GM23338 (cell line): ENCODE results near the gene PLPPR5. TPM values are rescaled to one million over a fixed set of nuclear protein-coding genes. Genes with fewer than 3 reads are reported as not detected.

ENCODE experiments used
- ATAC-seq: fragments of 200-7000 bp; cut with Tn5 transposase; 3 replicates; pipeline ENCODE4 v1.9.1; 2020
- DNase-seq: peaks from one replicate; pipeline ENCODE4 v3.0.0-alpha.2; 2015; ENCODE audit warnings: low spot score
- H2AFZ ChIP-seq: fragments of 200-600 bp; sonication (generic); 2 replicates; pipeline ENCODE4 v1.8.0; 2016; ENCODE audit warnings: antibody characterized with exemption, mild to moderate bottlenecking, moderate library complexity
- H3F3A ChIP-seq: fragments of 200-600 bp; sonication (generic); replicated peaks from 2 replicates; pipeline ENCODE4 v1.8.0; 2017; ENCODE audit warnings: antibody characterized with exemption, mixed run types, low read depth
- H3K27ac ChIP-seq: fragments of 200-600 bp; sonication (generic); 2 replicates; pipeline ENCODE4 v1.6.1; 2016; ENCODE audit warnings: low read depth
- H3K27me3 ChIP-seq: fragments of 200-600 bp; sonication (generic); 2 replicates; pipeline ENCODE4 v1.8.0; 2016; ENCODE audit warnings: mild to moderate bottlenecking, mixed run types, moderate library complexity; ENCODE audit not compliant: insufficient read depth
- H3K36me3 ChIP-seq: fragments of 200-600 bp; sonication (generic); 2 replicates; pipeline ENCODE4 v1.8.0; 2016; ENCODE audit warnings: mild to moderate bottlenecking; ENCODE audit not compliant: insufficient read depth
- H3K4me1 ChIP-seq: fragments of 200-600 bp; sonication (generic); 2 replicates; pipeline ENCODE4 v1.8.0; 2016; ENCODE audit warnings: mild to moderate bottlenecking, moderate library complexity; ENCODE audit not compliant: insufficient read depth
- H3K4me2 ChIP-seq: fragments of 200-600 bp; sonication (generic); 2 replicates; pipeline ENCODE4 v1.7.1; 2017; ENCODE audit warnings: mixed run types
- H3K4me3 ChIP-seq: fragments of 200-600 bp; sonication (generic); 2 replicates; pipeline ENCODE4 v1.6.1; 2016; ENCODE audit warnings: mixed run types
- H3K79me2 ChIP-seq: fragments of 200-600 bp; sonication (generic); replicated peaks from 2 replicates; pipeline ENCODE4 v1.8.0; 2017; ENCODE audit warnings: mild to moderate bottlenecking; ENCODE audit not compliant: insufficient read depth
- H3K9me2 ChIP-seq: fragments of 200-600 bp; sonication (generic); 2 replicates; pipeline ENCODE4 v1.8.0; 2017; ENCODE audit not compliant: insufficient read depth
- H4K20me1 ChIP-seq: fragments of 200-600 bp; sonication (generic); replicated peaks from 2 replicates; pipeline ENCODE4 v1.8.0; 2017; ENCODE audit warnings: mild to moderate bottlenecking; ENCODE audit not compliant: insufficient read depth
- H3K27ac Mint-ChIP-seq: 2 replicates; pipeline ENCODE4 v1.8.0; 2020; ENCODE audit warnings: inconsistent platforms, mild to moderate bottlenecking, moderate library complexity, mixed read lengths
- H3K27me3 Mint-ChIP-seq: 3 replicates; pipeline ENCODE4 v1.8.0; 2022; ENCODE audit warnings: low read depth, mild to moderate bottlenecking, moderate library complexity, mixed read lengths, inconsistent platforms; ENCODE audit not compliant: insufficient read depth, poor library complexity
- H3K36me3 Mint-ChIP-seq: 3 replicates; pipeline ENCODE4 v1.8.0; 2021; ENCODE audit warnings: low read depth, mild to moderate bottlenecking, inconsistent platforms, moderate library complexity, mixed read lengths
- H3K4me1 Mint-ChIP-seq: 3 replicates; pipeline ENCODE4 v1.8.0; 2020; ENCODE audit warnings: mild to moderate bottlenecking, inconsistent platforms, mixed read lengths
- H3K4me3 Mint-ChIP-seq: 3 replicates; pipeline ENCODE4 v1.8.0; 2021; ENCODE audit warnings: moderate library complexity, mild to moderate bottlenecking, inconsistent platforms, mixed read lengths
- H3K9me3 Mint-ChIP-seq: 3 replicates; pipeline ENCODE4 v1.8.0; 2020; ENCODE audit warnings: moderate library complexity, mild to moderate bottlenecking, inconsistent platforms, mixed read lengths
- CTCF ChIP-seq, 2 experiments: fragments of 200-600 bp in 1 of 2; sonication (generic) in 1 of 2; conservative IDR thresholded peaks; 2 replicates each; pipeline versions ENCODE4 v1.5.1 to v1.6.1; 2016 to 2017; ENCODE audit warnings: antibody characterized with exemption in 2 of 2, low read depth in 2 of 2, mild to moderate bottlenecking in 2 of 2, moderate library complexity in 1 of 2
- EZH2 ChIP-seq: fragments of 200-600 bp; sonication (generic); IDR thresholded peaks from one replicate; pipeline ENCODE4 v1.8.0; 2017; ENCODE audit warnings: antibody characterized with exemption, mild to moderate bottlenecking, low read depth; ENCODE audit not compliant: unreplicated experiment
- EZH2phosphoT487 ChIP-seq: fragments of 200-600 bp; sonication (generic); IDR thresholded peaks from one replicate; pipeline ENCODE4 v1.8.1; 2018; ENCODE audit warnings: antibody characterized with exemption; ENCODE audit not compliant: unreplicated experiment
- JUNB ChIP-seq: IDR thresholded peaks from one replicate; pipeline ENCODE4 v1.6.1; 2016; ENCODE audit warnings: antibody characterized with exemption; ENCODE audit not compliant: unreplicated experiment
- NANOG ChIP-seq: IDR thresholded peaks from 2 replicates; pipeline ENCODE4 v1.6.1; 2016; ENCODE audit warnings: antibody characterized with exemption, borderline replicate concordance
- POLR2AphosphoS5 ChIP-seq: IDR thresholded peaks from 2 replicates; pipeline ENCODE4 v1.6.1; 2016; ENCODE audit warnings: antibody characterized with exemption, low read depth
- STAT1 ChIP-seq: IDR thresholded peaks from one replicate; pipeline ENCODE4 v1.6.1; 2016; ENCODE audit warnings: antibody characterized with exemption; ENCODE audit not compliant: unreplicated experiment
- ZNF114 ChIP-seq: fragments of 250-450 bp; sonication (Bioruptor Pico); IDR thresholded peaks from 2 replicates; pipeline ENCODE4 v1.5.0; 2020; ENCODE audit warnings: mild to moderate bottlenecking, moderate library complexity
- ZNF331 ChIP-seq: fragments of 250-450 bp; sonication (Bioruptor Pico); IDR thresholded peaks from 2 replicates; pipeline ENCODE4 v1.5.0; 2020; ENCODE audit warnings: low read depth, mild to moderate bottlenecking, moderate library complexity
- polyA plus RNA-seq: library from polyadenylated mRNA; unstranded; fragments of >200 nt; fragmentation: Nextera tagmentation; extraction: Ambion mirVana; gene quantifications from 2 replicates; pipeline ENCODE4 v1.2.1, GENCODE V29; 2016
- total RNA-seq: library from RNA; depleted of rRNA; stranded (reverse); fragments of >200 nt; shearing (Covaris generic); gene quantifications from 2 replicates; pipeline ENCODE4 v1.2.3, GENCODE V29; 2014
- TF ChIP-seq, protein P1 (sequence below): IDR thresholded peaks from 2 replicates; pipeline ENCODE4 v1.6.1; 2016; ENCODE audit warnings: antibody characterized with exemption
- TF ChIP-seq, protein P2 (sequence below): IDR thresholded peaks from one replicate; pipeline ENCODE4 v1.6.1; 2018; ENCODE audit warnings: antibody characterized with exemption; ENCODE audit not compliant: unreplicated experiment

The PLPPR5 gene
- total and polyA plus RNA-seq, 2 experiments from 2014 or later: 3.2 to 4.2 TPM

GRCh38 chr1:98949166-98949565 is 55.5 kb downstream of the PLPPR5 start:
- Histone ChIP-seq H3K4me1 (no peaks in the 10 kb centered on the region), H3K4me3 (no peak overlapping the region), H4K20me1 (no peaks in the 10 kb centered on the region), H3K9me2 (no peaks in the 10 kb centered on the region), H3K27ac (no peak overlapping the region), H2AFZ (no peak overlapping the region), H3K36me3 (no peaks in the 10 kb centered on the region), H3F3A (no peaks in the 10 kb centered on the region), H3K4me2 (no peak overlapping the region), H3K79me2 (no peaks in the 10 kb centered on the region), H3K27me3 (no peaks in the 10 kb centered on the region)
- H3K27ac Mint-ChIP-seq: no peak overlapping the region
- ATAC-seq (no peak), DNase-seq (no peak)
- H3K27me3 Mint-ChIP-seq: no peaks in the 10 kb centered on the region
- no peaks in the 10 kb centered on the region for H3K36me3 Mint-ChIP-seq
- no peak overlapping the region for H3K4me3 Mint-ChIP-seq
- no peaks in the 10 kb centered on the region for H3K9me3 Mint-ChIP-seq
- H3K4me1 Mint-ChIP-seq: no peaks in the 10 kb centered on the region
- TF ChIP-seq, protein P1, sequence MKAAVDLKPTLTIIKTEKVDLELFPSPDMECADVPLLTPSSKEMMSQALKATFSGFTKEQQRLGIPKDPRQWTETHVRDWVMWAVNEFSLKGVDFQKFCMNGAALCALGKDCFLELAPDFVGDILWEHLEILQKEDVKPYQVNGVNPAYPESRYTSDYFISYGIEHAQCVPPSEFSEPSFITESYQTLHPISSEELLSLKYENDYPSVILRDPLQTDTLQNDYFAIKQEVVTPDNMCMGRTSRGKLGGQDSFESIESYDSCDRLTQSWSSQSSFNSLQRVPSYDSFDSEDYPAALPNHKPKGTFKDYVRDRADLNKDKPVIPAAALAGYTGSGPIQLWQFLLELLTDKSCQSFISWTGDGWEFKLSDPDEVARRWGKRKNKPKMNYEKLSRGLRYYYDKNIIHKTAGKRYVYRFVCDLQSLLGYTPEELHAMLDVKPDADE: no peak
- no peak for TF ChIP-seq CTCF (conservative IDR thresholded peaks at IDR 0.05; ENCODE audit: low read depth in 2 of 2)
- no peak for TF ChIP-seq EZH2phosphoT487
- no peak for TF ChIP-seq POLR2AphosphoS5
- TF ChIP-seq, protein P2, sequence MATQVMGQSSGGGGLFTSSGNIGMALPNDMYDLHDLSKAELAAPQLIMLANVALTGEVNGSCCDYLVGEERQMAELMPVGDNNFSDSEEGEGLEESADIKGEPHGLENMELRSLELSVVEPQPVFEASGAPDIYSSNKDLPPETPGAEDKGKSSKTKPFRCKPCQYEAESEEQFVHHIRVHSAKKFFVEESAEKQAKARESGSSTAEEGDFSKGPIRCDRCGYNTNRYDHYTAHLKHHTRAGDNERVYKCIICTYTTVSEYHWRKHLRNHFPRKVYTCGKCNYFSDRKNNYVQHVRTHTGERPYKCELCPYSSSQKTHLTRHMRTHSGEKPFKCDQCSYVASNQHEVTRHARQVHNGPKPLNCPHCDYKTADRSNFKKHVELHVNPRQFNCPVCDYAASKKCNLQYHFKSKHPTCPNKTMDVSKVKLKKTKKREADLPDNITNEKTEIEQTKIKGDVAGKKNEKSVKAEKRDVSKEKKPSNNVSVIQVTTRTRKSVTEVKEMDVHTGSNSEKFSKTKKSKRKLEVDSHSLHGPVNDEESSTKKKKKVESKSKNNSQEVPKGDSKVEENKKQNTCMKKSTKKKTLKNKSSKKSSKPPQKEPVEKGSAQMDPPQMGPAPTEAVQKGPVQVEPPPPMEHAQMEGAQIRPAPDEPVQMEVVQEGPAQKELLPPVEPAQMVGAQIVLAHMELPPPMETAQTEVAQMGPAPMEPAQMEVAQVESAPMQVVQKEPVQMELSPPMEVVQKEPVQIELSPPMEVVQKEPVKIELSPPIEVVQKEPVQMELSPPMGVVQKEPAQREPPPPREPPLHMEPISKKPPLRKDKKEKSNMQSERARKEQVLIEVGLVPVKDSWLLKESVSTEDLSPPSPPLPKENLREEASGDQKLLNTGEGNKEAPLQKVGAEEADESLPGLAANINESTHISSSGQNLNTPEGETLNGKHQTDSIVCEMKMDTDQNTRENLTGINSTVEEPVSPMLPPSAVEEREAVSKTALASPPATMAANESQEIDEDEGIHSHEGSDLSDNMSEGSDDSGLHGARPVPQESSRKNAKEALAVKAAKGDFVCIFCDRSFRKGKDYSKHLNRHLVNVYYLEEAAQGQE: no peak
- TF ChIP-seq ZNF114 (CRISPR knock-in tag): no peak
- no peak for TF ChIP-seq EZH2
- no peak for TF ChIP-seq STAT1
- TF ChIP-seq NANOG: no peak

- Histone ChIP-seq H3K79me2 (no peaks in the 10 kb centered on the region), H3K9me2 (no peaks in the 10 kb centered on the region), H3K4me1 (no peaks in the 10 kb centered on the region), H3K27ac (no peak overlapping the region), H2AFZ (no peak overlapping the region), H3K27me3 (no peaks in the 10 kb centered on the region), H3F3A (no peaks in the 10 kb centered on the region), H3K36me3 (no peaks in the 10 kb centered on the region), H4K20me1 (no peaks in the 10 kb centered on the region), H3K4me3 (no peak overlapping the region), H3K4me2 (no peak overlapping the region)
- H3K27me3 Mint-ChIP-seq: no peaks in the 10 kb centered on the region
- no peak overlapping the region for H3K4me3 Mint-ChIP-seq
- no peak overlapping the region for H3K27ac Mint-ChIP-seq
- H3K36me3 Mint-ChIP-seq: no peaks in the 10 kb centered on the region
- no peaks in the 10 kb centered on the region for H3K9me3 Mint-ChIP-seq
- no peak for DNase-seq
- H3K4me1 Mint-ChIP-seq: no peaks in the 10 kb centered on the region
- no peak for ATAC-seq
- no peak for TF ChIP-seq NANOG
- no peak for TF ChIP-seq ZNF331 (CRISPR knock-in tag)
- no peak for TF ChIP-seq JUNB
- no peak for TF ChIP-seq CTCF (conservative IDR thresholded peaks at IDR 0.05; ENCODE audit: low read depth in 2 of 2)
- TF ChIP-seq, protein P1: no peak
- no peak for TF ChIP-seq POLR2AphosphoS5
- TF ChIP-seq, protein P2: no peak
These were observed 57.6 kb downstream of the PLPPR5 start for GRCh38 chr1:98947071-98947470.
